Activated naive CD4-positive, alpha-beta T cell treated with anti-CD3 and anti-CD28 coated beads, Interleukin-2, amount 50 U/mL, for 16 hours (primary cell): Measurements from ENCODE around the gene COA3.

Experiments used
- DNase-seq: peaks from one replicate; pipeline ENCODE4 v3.0.0-alpha.2; 2020

Gene COA3

GRCh38 chr17:42798383-42799380 lies at the start of gene COA3, which contains the start of gene CNTD1:
Gene COA3 (minus strand): TSS chr17:42798704. CDS start chr17:42798681, 23 bp downstream.
Gene CNTD1 (plus strand): TSS chr17:42798861. CDS start chr17:42799068, 207 bp downstream.
- peak; percentile 82 for DNase-seq

- no peak for DNase-seq
These were observed 49.6 kb upstream of the COA3 start for GRCh38 chr17:42848093-42848492.

GRCh38 chr17:42846594-42847280 lies 48.2 kb upstream of the COA3 start:
- DNase-seq = no peak

GRCh38 chr17:42845918-42846593 lies 47.6 kb upstream of the COA3 start:
- DNase-seq = no peak

GRCh38 chr17:42845556-42845917 lies 47.0 kb upstream of the COA3 start:
- no peak for DNase-seq

- DNase-seq = no peak
These were observed 46.5 kb upstream of the COA3 start for GRCh38 chr17:42844761-42845555.

GRCh38 chr17:42844271-42844670 lies 45.8 kb upstream of the COA3 start, which contains the start of gene AOC2:
Gene AOC2 (plus strand): TSS chr17:42844580. CDS start chr17:42844627, 47 bp downstream.
- DNase-seq = no peak

- no peak for DNase-seq
These were observed 44.9 kb upstream of the COA3 start for GRCh38 chr17:42843358-42843934.

- no peak for DNase-seq
These were observed 43.6 kb upstream of the COA3 start for GRCh38 chr17:42841975-42842685.

GRCh38 chr17:42835732-42836131 lies 37.2 kb upstream of the COA3 start:
- no peak for DNase-seq

GRCh38 chr17:42833767-42834422 lies 35.4 kb upstream of the COA3 start:
- DNase-seq = no peak

GRCh38 chr17:42832934-42833766 lies 34.6 kb upstream of the COA3 start, which contains the start of gene PSME3:
Gene PSME3 (plus strand): TSS chr17:42833397. CDS start chr17:42833632, 235 bp downstream.
- DNase-seq = peak; percentile 90

GRCh38 chr17:42832213-42832933 lies 33.9 kb upstream of the COA3 start:
- DNase-seq = no peak

- DNase-seq = no peak
These were observed 32.5 kb upstream of the COA3 start for GRCh38 chr17:42830971-42831370.

GRCh38 chr17:42827472-42827871 lies 29.0 kb upstream of the COA3 start:
- no peak for DNase-seq

GRCh38 chr17:42821176-42821575 lies 22.7 kb upstream of the COA3 start:
- no peak for DNase-seq

GRCh38 chr17:42819939-42820535 lies 21.5 kb upstream of the COA3 start:
- DNase-seq = peak; percentile 71

GRCh38 chr17:42818379-42818778 lies 19.9 kb upstream of the COA3 start:
- DNase-seq = no peak
